GM23248 (cell line): Measurements from ENCODE around the gene LRFN4.

Experiments used
- EZH2 ChIP-seq: fragments of 200-600 bp; sonication (generic); IDR thresholded peaks from 2 replicates; pipeline ENCODE4 v1.6.1; 2018; ENCODE audit warnings: antibody characterized with exemption, mild to moderate bottlenecking; ENCODE audit not compliant: insufficient read depth, poor library complexity, severe bottlenecking
- EZH2phosphoT487 ChIP-seq: fragments of 200-600 bp; sonication (generic); IDR thresholded peaks from 2 replicates; pipeline ENCODE4 v1.6.1; 2018; ENCODE audit warnings: antibody characterized with exemption, moderate library complexity, mild to moderate bottlenecking, low read depth; ENCODE audit not compliant: insufficient read depth

DNA sequence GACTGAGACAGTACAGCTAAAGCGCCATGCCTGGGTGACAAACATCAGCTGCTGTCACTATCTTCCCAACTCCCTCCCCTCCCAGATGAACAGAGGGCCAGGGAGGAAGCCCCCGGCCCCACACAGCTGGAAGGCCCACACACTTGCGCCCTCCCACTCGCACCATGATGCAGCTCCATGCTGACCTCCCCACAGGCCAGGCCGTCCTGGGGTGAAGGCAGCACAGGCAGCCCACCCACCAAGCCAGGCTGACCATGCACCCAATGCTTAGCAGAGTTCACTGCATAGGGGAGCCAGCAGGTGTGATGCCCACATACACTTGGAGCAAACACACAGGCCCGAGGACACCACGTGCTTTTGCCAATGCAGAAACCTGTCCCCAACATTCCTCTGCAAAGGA is 22.1 kb downstream of the LRFN4 start:
- TF ChIP-seq EZH2 (no peak), EZH2phosphoT487 (no peak)
